Stimulated activated CD4-positive, alpha-beta T cell treated with anti-CD3 and anti-CD28 coated beads, Interleukin-15, amount 100 ng/mL, for 24 hours (primary cell): Measurements from ENCODE around the gene ECI1.

Experiments
- DNase-seq: peaks from one replicate; pipeline ENCODE4 v3.0.0-alpha.2; 2020

ECI1 gene

GRCh38 chr16:2194166-2194834, 57.1 kb downstream of the ECI1 start:
- peak; percentile 44 for DNase-seq

GRCh38 chr16:2191446-2191706, 60.0 kb downstream of the ECI1 start:
- DNase-seq, result no peak

GRCh38 chr16:2190659-2191445, 60.5 kb downstream of the ECI1 start:
- no peak for DNase-seq

- no peak for DNase-seq
Observed at GRCh38 chr16:2190002-2190658, 61.3 kb downstream of the ECI1 start.
